NCI-H526 (cell line): ENCODE measurements around the gene ARHGEF40.
"Not testable (repeated sequence)": the region's sequence is repeated elsewhere in the genome, so short reads cannot be mapped to it uniquely, and the experiment has no call there.

Experiments used
- DNase-seq, 2 experiments: peaks; one replicate each; lab custom pipeline; 2025; lab: John Stamatoyannopoulos, UW

The ARHGEF40 gene

GRCh38 chr14:21039585-21040369, 30.3 kb upstream of the ARHGEF40 start:
- DNase-seq = peak; percentile 30 to 67

- no peak for DNase-seq
Observed at GRCh38 chr14:21040370-21040925, 29.7 kb upstream of the ARHGEF40 start.

GRCh38 chr14:21040941-21041340, 29.2 kb upstream of the ARHGEF40 start:
- DNase-seq = not testable (repeated sequence)

GRCh38 chr14:21041676-21042433, 28.2 kb upstream of the ARHGEF40 start, which contains the start of gene RNASE7:
Gene RNASE7 (plus strand): TSS chr14:21042362. CDS start chr14:21042993, 631 bp downstream.
- DNase-seq = no peak

- no peak for DNase-seq
Observed at GRCh38 chr14:21042918-21043317, 27.2 kb upstream of the ARHGEF40 start.

GRCh38 chr14:21043387-21043973, 26.6 kb upstream of the ARHGEF40 start:
- DNase-seq = no peak

GRCh38 chr14:21043974-21044618, 26.0 kb upstream of the ARHGEF40 start:
- no peak for DNase-seq

- DNase-seq = no peak
Observed at GRCh38 chr14:21047378-21047781, 22.7 kb upstream of the ARHGEF40 start.

GRCh38 chr14:21048638-21049037, 21.5 kb upstream of the ARHGEF40 start:
- DNase-seq = no peak

GRCh38 chr14:21049271-21049673, 20.8 kb upstream of the ARHGEF40 start:
- no peak for DNase-seq

- DNase-seq = no peak
Observed at GRCh38 chr14:21050597-21050996, 19.5 kb upstream of the ARHGEF40 start.

GRCh38 chr14:21053184-21054122, 16.7 kb upstream of the ARHGEF40 start:
- DNase-seq = no peak

GRCh38 chr14:21054123-21054767, 15.9 kb upstream of the ARHGEF40 start:
- no peak for DNase-seq

GRCh38 chr14:21054768-21055145, 15.3 kb upstream of the ARHGEF40 start:
- DNase-seq = no peak

- DNase-seq = no peak
Observed at GRCh38 chr14:21055432-21056117, 14.5 kb upstream of the ARHGEF40 start.

- DNase-seq = no peak
Observed at GRCh38 chr14:21056520-21057163, 13.5 kb upstream of the ARHGEF40 start.

- DNase-seq = no peak
Observed at GRCh38 chr14:21057803-21058675, 12.1 kb upstream of the ARHGEF40 start, which contains the start of gene RNASE8. Gene RNASE8 (plus strand): TSS chr14:21057822. CDS start chr14:21057893, 71 bp downstream.

- no peak for DNase-seq
Observed at GRCh38 chr14:21058903-21059302, 11.2 kb upstream of the ARHGEF40 start.
